Neural cell (in vitro differentiated cells): ENCODE data around the gene SLC6A6. TPM values are rescaled to one million over a fixed set of nuclear protein-coding genes. Genes with fewer than 3 reads are reported as not detected.

ENCODE experiments used
- H2AFZ ChIP-seq: fragments of 200-600, 300-800 bp; sonication (generic), shearing (Covaris generic); 2 replicates; pipeline ENCODE4 v1.6.0; 2014; ENCODE audit warnings: low read depth, mild to moderate bottlenecking, antibody characterized with exemption, low read length, moderate library complexity
- H3F3A ChIP-seq: fragments of 200-600 bp; shearing (Covaris generic); 2 replicates; pipeline ENCODE4 v1.6.1; 2016; ENCODE audit warnings: mild to moderate bottlenecking, moderate library complexity, mixed read lengths, antibody characterized with exemption, low read length; ENCODE audit not compliant: insufficient read depth, poor library complexity, severe bottlenecking
- H3K27ac ChIP-seq: fragments of 200-600, 300-800 bp; sonication (generic), shearing (Covaris generic); 2 replicates; pipeline ENCODE4 v1.5.1; 2014; ENCODE audit warnings: mild to moderate bottlenecking, low read length, moderate library complexity
- H3K27me3 ChIP-seq: fragments of 300-800, 200-600 bp; sonication (generic), shearing (Covaris generic); 2 replicates; pipeline ENCODE4 v1.6.0; 2014; ENCODE audit warnings: mild to moderate bottlenecking, low read depth, low read length, moderate library complexity; ENCODE audit not compliant: insufficient read depth
- H3K36me3 ChIP-seq: fragments of 300-800, 200-600 bp; sonication (generic), shearing (Covaris generic); 2 replicates; pipeline ENCODE4 v1.5.1; 2014; ENCODE audit warnings: mild to moderate bottlenecking, antibody characterized with exemption, low read length, moderate library complexity; ENCODE audit not compliant: insufficient read depth
- H3K4me2 ChIP-seq: fragments of 300-800, 200-600 bp; sonication (generic), shearing (Covaris generic); 2 replicates; pipeline ENCODE4 v1.6.0; 2014; ENCODE audit warnings: mild to moderate bottlenecking, low read length
- H3K4me3 ChIP-seq: fragments of 300-800, 200-600 bp; sonication (generic), shearing (Covaris generic); 2 replicates; pipeline ENCODE4 v1.5.1; 2014; ENCODE audit warnings: mild to moderate bottlenecking, low read length, moderate library complexity
- H3K79me2 ChIP-seq: fragments of 200-600 bp; shearing (Covaris generic); replicated peaks from 2 replicates; pipeline ENCODE4 v1.6.0; 2014; ENCODE audit warnings: mild to moderate bottlenecking, low read length, moderate library complexity; ENCODE audit not compliant: insufficient read depth
- H3K9ac ChIP-seq: fragments of 300-800, 200-600 bp; sonication (generic), shearing (Covaris generic); 2 replicates; pipeline ENCODE4 v1.6.1; 2016; ENCODE audit warnings: mild to moderate bottlenecking, low read length, mixed read lengths
- H3K9me2 ChIP-seq: fragments of 200-600 bp; shearing (Covaris generic); 2 replicates; pipeline ENCODE4 v1.6.1; 2016; ENCODE audit warnings: mild to moderate bottlenecking, low read length, mixed read lengths; ENCODE audit not compliant: insufficient read depth
- H3K9me3 ChIP-seq: fragments of 200-600, 300-800 bp; sonication (generic), shearing (Covaris generic); 2 replicates; pipeline ENCODE4 v1.6.1; 2016; ENCODE audit warnings: mild to moderate bottlenecking, mixed run types, low read length, moderate library complexity, mixed read lengths
- H4K20me1 ChIP-seq: fragments of 200-600 bp; shearing (Covaris generic); 2 replicates; pipeline ENCODE4 v1.6.1; 2016; ENCODE audit warnings: mild to moderate bottlenecking, mixed run types; ENCODE audit not compliant: insufficient read depth
- EP300 ChIP-seq: fragments of 450-650 bp; conservative IDR thresholded peaks from 2 replicates; pipeline ENCODE4 v1.6.1; 2014; ENCODE audit warnings: antibody characterized with exemption, mild to moderate bottlenecking, moderate library complexity; ENCODE audit not compliant: poor library complexity, severe bottlenecking
- EZH2 ChIP-seq: fragments of 200-600, 300-800 bp; shearing (Covaris generic), sonication (generic); IDR thresholded peaks from 2 replicates; pipeline ENCODE4 v1.6.1; 2014; ENCODE audit warnings: antibody characterized with exemption, low read length, borderline replicate concordance, mild to moderate bottlenecking; ENCODE audit not compliant: insufficient read depth, poor library complexity, severe bottlenecking
- MXI1 ChIP-seq: fragments of 450-650 bp; conservative IDR thresholded peaks from 2 replicates; pipeline ENCODE4 v1.6.1; 2014; ENCODE audit warnings: antibody characterized with exemption, mild to moderate bottlenecking; ENCODE audit not compliant: poor library complexity, severe bottlenecking
- POLR2AphosphoS5 ChIP-seq: IDR thresholded peaks from 2 replicates; pipeline ENCODE4 v1.6.1; 2012
- RAD21 ChIP-seq: fragments of 450-650 bp; conservative IDR thresholded peaks from 2 replicates; pipeline ENCODE4 v1.6.1; 2014; ENCODE audit warnings: antibody characterized with exemption, mild to moderate bottlenecking, moderate library complexity
- SMC3 ChIP-seq: fragments of 450-650 bp; conservative IDR thresholded peaks from 2 replicates; pipeline ENCODE4 v1.6.1; 2014; ENCODE audit warnings: antibody characterized with exemption, mild to moderate bottlenecking, moderate library complexity; ENCODE audit not compliant: poor library complexity
- TAF1 ChIP-seq: IDR thresholded peaks from 2 replicates; pipeline ENCODE4 v1.6.1; 2012; ENCODE audit warnings: low read depth
- polyA plus RNA-seq: library from polyadenylated mRNA; depleted of rRNA; stranded (reverse); fragments of >200 nt; gene quantifications from 2 replicates; pipeline ENCODE4 v1.2.3, GENCODE V29; 2014
- TF ChIP-seq, protein P1 (sequence below): fragments of 450-650 bp; IDR thresholded peaks from 2 replicates; pipeline ENCODE4 v1.5.1; 2014; ENCODE audit warnings: antibody characterized with exemption, mild to moderate bottlenecking, moderate library complexity; ENCODE audit not compliant: poor library complexity, severe bottlenecking
- TF ChIP-seq, protein P2 (sequence below): IDR thresholded peaks from 2 replicates; pipeline ENCODE4 v1.6.1; 2012; ENCODE audit warnings: borderline replicate concordance

Gene SLC6A6
- polyA plus RNA-seq, 1 donor from 2014 or later = 15.9 TPM

GRCh38 chr3:14494279-14494972 lies 92.0 kb downstream of the SLC6A6 start:
- Histone ChIP-seq H3K36me3 (no peaks in the 10 kb centered on the region), H3K9ac (no peak overlapping the region), H3K9me3 (no peaks in the 10 kb centered on the region), H3K4me2 (no peak overlapping the region), H3F3A (no peaks in the 10 kb centered on the region), H3K27me3 (no peaks in the 10 kb centered on the region), H3K79me2 (no peaks in the 10 kb centered on the region), H3K9me2 (no peaks in the 10 kb centered on the region), H3K4me3 (no peak overlapping the region), H4K20me1 (no peaks in the 10 kb centered on the region), H2AFZ (no peak overlapping the region), H3K27ac (no peak overlapping the region)
- TF ChIP-seq, protein P1, sequence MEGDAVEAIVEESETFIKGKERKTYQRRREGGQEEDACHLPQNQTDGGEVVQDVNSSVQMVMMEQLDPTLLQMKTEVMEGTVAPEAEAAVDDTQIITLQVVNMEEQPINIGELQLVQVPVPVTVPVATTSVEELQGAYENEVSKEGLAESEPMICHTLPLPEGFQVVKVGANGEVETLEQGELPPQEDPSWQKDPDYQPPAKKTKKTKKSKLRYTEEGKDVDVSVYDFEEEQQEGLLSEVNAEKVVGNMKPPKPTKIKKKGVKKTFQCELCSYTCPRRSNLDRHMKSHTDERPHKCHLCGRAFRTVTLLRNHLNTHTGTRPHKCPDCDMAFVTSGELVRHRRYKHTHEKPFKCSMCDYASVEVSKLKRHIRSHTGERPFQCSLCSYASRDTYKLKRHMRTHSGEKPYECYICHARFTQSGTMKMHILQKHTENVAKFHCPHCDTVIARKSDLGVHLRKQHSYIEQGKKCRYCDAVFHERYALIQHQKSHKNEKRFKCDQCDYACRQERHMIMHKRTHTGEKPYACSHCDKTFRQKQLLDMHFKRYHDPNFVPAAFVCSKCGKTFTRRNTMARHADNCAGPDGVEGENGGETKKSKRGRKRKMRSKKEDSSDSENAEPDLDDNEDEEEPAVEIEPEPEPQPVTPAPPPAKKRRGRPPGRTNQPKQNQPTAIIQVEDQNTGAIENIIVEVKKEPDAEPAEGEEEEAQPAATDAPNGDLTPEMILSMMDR = no peak
- TF ChIP-seq SMC3 (no peak), EP300 (no peak), EZH2 (no peak), TAF1 (no peak), RAD21 (no peak), MXI1 (no peak), POLR2AphosphoS5 (no peak)
- TF ChIP-seq, protein P2, sequence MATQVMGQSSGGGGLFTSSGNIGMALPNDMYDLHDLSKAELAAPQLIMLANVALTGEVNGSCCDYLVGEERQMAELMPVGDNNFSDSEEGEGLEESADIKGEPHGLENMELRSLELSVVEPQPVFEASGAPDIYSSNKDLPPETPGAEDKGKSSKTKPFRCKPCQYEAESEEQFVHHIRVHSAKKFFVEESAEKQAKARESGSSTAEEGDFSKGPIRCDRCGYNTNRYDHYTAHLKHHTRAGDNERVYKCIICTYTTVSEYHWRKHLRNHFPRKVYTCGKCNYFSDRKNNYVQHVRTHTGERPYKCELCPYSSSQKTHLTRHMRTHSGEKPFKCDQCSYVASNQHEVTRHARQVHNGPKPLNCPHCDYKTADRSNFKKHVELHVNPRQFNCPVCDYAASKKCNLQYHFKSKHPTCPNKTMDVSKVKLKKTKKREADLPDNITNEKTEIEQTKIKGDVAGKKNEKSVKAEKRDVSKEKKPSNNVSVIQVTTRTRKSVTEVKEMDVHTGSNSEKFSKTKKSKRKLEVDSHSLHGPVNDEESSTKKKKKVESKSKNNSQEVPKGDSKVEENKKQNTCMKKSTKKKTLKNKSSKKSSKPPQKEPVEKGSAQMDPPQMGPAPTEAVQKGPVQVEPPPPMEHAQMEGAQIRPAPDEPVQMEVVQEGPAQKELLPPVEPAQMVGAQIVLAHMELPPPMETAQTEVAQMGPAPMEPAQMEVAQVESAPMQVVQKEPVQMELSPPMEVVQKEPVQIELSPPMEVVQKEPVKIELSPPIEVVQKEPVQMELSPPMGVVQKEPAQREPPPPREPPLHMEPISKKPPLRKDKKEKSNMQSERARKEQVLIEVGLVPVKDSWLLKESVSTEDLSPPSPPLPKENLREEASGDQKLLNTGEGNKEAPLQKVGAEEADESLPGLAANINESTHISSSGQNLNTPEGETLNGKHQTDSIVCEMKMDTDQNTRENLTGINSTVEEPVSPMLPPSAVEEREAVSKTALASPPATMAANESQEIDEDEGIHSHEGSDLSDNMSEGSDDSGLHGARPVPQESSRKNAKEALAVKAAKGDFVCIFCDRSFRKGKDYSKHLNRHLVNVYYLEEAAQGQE = no peak

- no peak for TF ChIP-seq POLR2AphosphoS5
- TF ChIP-seq TAF1 = no peak
- no peak for TF ChIP-seq EP300
- TF ChIP-seq RAD21 = no peak
- TF ChIP-seq, protein P1 = no peak
- TF ChIP-seq MXI1 = no peak
- TF ChIP-seq SMC3 = no peak
- TF ChIP-seq EZH2 = no peak
- TF ChIP-seq, protein P2 = no peak
- Histone ChIP-seq H3K9me2 (no peaks in the 10 kb centered on the region), H3K4me2 (no peak overlapping the region), H3F3A (no peaks in the 10 kb centered on the region), H3K9me3 (no peaks in the 10 kb centered on the region), H3K27ac (no peak overlapping the region), H3K36me3 (no peaks in the 10 kb centered on the region), H4K20me1 (no peaks in the 10 kb centered on the region), H3K9ac (no peak overlapping the region), H2AFZ (no peak overlapping the region), H3K79me2 (no peaks in the 10 kb centered on the region), H3K4me3 (no peak overlapping the region), H3K27me3 (no peaks in the 10 kb centered on the region)
Observed at GRCh38 chr3:14494973-14495300, 92.5 kb downstream of the SLC6A6 start.
